Neutrophil (primary cell): Measurements from ENCODE around the gene ZDHHC14.

ENCODE experiments used
- H3K27ac ChIP-seq: fragments of 200-600 bp; sonication (generic); 2 replicates; pipeline ENCODE4 v1.5.1; 2016; ENCODE audit warnings: mild to moderate bottlenecking, moderate library complexity
- H3K27me3 ChIP-seq: fragments of 200-600 bp; sonication (generic); 2 replicates; pipeline ENCODE4 v1.6.0; 2016; ENCODE audit warnings: mild to moderate bottlenecking
- H3K36me3 ChIP-seq: fragments of 200-600 bp; sonication (generic); 2 replicates; pipeline ENCODE4 v1.5.1; 2017
- H3K4me1 ChIP-seq, 2 experiments: fragments of 200-600 bp in 1 of 2; sonication (generic) in 1 of 2; 1 replicate in 1 of 2; 2 replicates in 1 of 2; pipeline versions ENCODE4 v1.5.1 to v1.6.1; 2013 to 2016; ENCODE audit warnings: low read depth in 1 of 2, low read length in 1 of 2, mild to moderate bottlenecking in 1 of 2, moderate library complexity in 1 of 2; ENCODE audit not compliant: control insufficient read depth in 1 of 2, insufficient read depth in 1 of 2
- H3K4me3 ChIP-seq, 2 experiments: fragments of 200-600 bp in 1 of 2; sonication (generic) in 1 of 2; 1 replicate in 1 of 2; 2 replicates in 1 of 2; pipeline ENCODE4 v1.5.1; 2013 to 2016; ENCODE audit warnings: low read depth in 1 of 2, low read length in 1 of 2, mild to moderate bottlenecking in 1 of 2, moderate library complexity in 1 of 2
- H3K9me3 ChIP-seq: fragments of 200-600 bp; sonication (generic); 2 replicates; pipeline ENCODE4 v1.5.1; 2016
- TF ChIP-seq, protein P1 (sequence below): fragments of 200-600 bp; sonication (generic); IDR thresholded peaks from 2 replicates; pipeline ENCODE4 v1.5.1; 2016; ENCODE audit warnings: antibody characterized with exemption

ZDHHC14 gene

DNA sequence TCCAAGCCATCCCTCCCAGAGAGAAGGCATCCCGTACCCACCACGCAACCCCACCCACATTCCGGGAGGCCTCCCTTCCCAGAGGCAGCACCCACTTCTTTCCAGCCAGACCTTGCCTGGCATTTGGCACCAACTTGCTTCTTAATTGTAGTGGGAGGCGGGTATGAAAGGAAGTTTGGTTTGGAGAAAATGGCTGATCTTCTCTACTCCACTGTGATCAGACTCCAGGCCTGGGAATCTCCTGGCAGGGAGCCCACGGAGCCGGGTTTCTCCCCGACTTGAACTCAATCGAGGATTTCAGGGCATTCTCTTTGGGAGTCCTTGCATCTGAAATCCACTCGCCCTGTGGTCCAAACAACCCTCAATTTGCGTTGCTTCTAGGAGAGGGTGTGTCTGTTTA, 107.1 kb downstream of the ZDHHC14 start:
- Histone ChIP-seq H3K27ac (no peak overlapping the region), H3K36me3 (no peaks in the 10 kb centered on the region), H3K4me3 (no peak overlapping the region), H3K4me1 (no peaks in the 10 kb centered on the region), H3K9me3 (no peaks in the 10 kb centered on the region), H3K27me3 (peaks cover 33% of the 10 kb centered on the region)
- TF ChIP-seq, protein P1, sequence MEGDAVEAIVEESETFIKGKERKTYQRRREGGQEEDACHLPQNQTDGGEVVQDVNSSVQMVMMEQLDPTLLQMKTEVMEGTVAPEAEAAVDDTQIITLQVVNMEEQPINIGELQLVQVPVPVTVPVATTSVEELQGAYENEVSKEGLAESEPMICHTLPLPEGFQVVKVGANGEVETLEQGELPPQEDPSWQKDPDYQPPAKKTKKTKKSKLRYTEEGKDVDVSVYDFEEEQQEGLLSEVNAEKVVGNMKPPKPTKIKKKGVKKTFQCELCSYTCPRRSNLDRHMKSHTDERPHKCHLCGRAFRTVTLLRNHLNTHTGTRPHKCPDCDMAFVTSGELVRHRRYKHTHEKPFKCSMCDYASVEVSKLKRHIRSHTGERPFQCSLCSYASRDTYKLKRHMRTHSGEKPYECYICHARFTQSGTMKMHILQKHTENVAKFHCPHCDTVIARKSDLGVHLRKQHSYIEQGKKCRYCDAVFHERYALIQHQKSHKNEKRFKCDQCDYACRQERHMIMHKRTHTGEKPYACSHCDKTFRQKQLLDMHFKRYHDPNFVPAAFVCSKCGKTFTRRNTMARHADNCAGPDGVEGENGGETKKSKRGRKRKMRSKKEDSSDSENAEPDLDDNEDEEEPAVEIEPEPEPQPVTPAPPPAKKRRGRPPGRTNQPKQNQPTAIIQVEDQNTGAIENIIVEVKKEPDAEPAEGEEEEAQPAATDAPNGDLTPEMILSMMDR: no peak

DNA sequence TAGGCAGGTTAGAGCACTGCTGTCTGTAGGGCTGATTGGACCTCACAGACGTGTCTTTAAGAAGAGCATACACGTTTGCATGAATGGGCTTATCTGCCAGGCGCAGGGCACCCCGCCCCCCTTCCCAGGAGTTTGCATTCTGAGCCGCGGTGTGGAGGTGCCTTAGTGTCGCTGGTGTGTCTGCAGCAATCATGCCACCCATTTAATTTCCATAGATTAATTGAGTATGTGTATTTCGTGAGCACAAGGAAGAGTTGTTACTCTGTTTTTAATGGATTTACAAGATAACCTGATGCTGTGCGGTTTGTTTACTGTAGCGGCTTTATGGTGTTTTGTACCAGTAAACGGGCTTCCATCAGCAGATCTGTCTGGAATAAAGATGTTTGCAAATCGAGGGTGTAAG, 107.7 kb downstream of the ZDHHC14 start:
- Histone ChIP-seq H3K36me3 (no peaks in the 10 kb centered on the region), H3K9me3 (no peaks in the 10 kb centered on the region), H3K27me3 (peaks cover 33% of the 10 kb centered on the region), H3K27ac (no peak overlapping the region), H3K4me3 (no peak overlapping the region), H3K4me1 (no peaks in the 10 kb centered on the region)
- TF ChIP-seq, protein P1: no peak

DNA sequence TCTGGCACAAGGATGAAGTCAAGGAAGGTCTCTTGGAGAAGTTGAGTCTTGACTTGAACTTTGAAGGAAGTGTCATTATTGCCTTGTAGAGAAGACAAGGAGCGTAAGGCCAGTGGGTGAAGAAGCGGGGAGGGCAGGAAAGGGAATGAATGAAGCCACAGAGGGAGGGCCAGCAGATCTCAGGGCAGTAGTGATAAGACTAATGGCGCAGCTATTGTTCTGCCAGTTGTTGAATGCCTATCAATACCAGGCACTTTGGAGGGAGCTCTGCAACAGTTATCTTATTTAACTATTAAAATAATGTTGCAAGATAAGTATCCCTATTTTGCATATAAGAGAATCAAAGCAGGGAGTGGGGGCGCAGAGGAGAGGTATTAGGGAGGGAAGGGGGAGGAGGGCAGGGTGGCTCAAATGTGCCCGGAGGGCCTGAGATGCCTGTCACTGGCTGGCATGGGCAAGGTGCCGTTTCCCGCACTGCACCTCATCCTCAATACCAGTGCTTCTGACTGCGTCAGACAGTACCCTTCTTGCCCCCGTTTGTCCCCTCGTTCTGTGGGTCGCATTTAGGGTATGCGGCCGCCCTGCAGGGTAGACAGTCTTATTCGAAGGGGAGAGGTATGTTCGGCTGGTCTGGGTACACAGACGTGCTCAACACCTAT, 109.8 kb downstream of the ZDHHC14 start:
- TF ChIP-seq, protein P1: no peak

DNA sequence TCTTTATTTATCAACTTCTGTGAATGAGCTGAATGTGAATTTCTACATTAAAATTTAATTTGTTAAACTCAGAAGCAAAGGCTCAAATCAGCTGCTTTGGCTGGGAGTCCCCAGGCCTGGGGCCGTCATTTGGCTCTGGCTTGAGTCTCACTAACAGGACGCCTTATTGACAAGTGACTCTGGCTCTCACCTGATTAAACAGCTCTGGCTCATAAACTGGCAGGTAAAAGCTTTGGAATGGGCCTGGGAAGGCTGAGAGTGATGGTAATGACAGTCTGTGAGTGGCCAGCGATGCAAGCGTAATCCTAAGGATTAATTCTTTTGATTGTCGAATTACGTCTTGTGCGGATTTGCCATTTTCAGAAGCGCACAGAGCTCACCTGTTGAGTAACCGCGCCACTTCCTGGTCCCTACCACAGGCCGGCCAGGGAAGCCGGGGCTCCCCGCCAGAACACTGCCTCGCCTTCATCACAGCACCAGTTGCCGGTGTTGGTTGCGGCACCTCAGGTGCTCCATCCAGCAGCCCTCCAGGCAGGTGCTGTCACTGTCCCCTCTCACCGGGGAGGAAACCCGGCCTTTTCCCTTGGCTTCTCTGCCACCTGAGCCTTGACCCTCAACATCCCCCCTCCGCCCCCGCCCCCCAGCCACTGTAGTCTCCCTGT, 110.7 kb downstream of the ZDHHC14 start:
- H3K9me3 ChIP-seq: no peaks in the 10 kb centered on the region
- H3K36me3 ChIP-seq: no peaks in the 10 kb centered on the region
- H3K27me3 ChIP-seq: peaks cover 33% of the 10 kb centered on the region
- no peaks in the 10 kb centered on the region for H3K4me1 ChIP-seq
- H3K4me3 ChIP-seq: no peak overlapping the region
- TF ChIP-seq, protein P1: no peak
- no peak overlapping the region for H3K27ac ChIP-seq

More for the DNA sequence above, 109.8 kb downstream of the ZDHHC14 start:
- H3K4me3 ChIP-seq: no peak overlapping the region
- no peaks in the 10 kb centered on the region for H3K36me3 ChIP-seq
- H3K27ac ChIP-seq: no peak overlapping the region
- H3K9me3 ChIP-seq: no peaks in the 10 kb centered on the region
- no peaks in the 10 kb centered on the region for H3K4me1 ChIP-seq
- peaks cover 33% of the 10 kb centered on the region for H3K27me3 ChIP-seq

DNA sequence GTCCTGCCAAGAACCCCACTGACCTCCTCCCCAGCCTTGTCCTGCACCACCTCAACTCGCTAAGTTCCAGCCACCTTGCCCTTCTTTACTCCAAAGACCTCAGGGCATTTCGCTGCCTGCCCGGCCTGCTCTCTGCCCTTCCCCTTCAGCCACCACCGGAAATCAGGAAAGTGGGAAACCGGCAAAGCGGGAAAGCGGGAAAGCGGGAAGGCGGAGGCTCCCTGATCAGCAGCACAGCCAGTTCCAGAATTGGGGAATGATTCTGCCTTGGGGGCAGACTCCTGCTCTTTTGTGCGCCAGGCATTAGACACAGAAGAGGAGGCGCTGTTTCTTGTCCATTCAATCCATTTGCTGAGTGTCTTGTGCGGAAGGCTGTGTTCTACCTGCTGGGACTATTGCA, 111.3 kb downstream of the ZDHHC14 start:
- H3K36me3 ChIP-seq: no peaks in the 10 kb centered on the region
- TF ChIP-seq, protein P1: no peak
- no peaks in the 10 kb centered on the region for H3K4me1 ChIP-seq
- no peak overlapping the region for H3K27ac ChIP-seq
- H3K4me3 ChIP-seq: no peak overlapping the region
- H3K9me3 ChIP-seq: no peaks in the 10 kb centered on the region
- H3K27me3 ChIP-seq: peaks cover 33% of the 10 kb centered on the region
